ENCODE results near the gene SSBP3.

GRCh38 chr1:54439550-54440223, 33.5 kb upstream of the SSBP3 start:
- TF ChIP-seq RFX5 (IDR thresholded peaks at IDR 0.05; ENCODE audit: low read length) (no peak), GATA2 (CRISPR knock-in tag; IDR thresholded peaks at IDR 0.05) (no peak), FOSL2 (IDR thresholded peaks at IDR 0.05; ENCODE audit: borderline replicate concordance, low read depth) (no peak), CTCF (IDR thresholded peaks at IDR 0.05) (no peak), REST (IDR thresholded peaks at IDR 0.05; ENCODE audit: low read depth, low read length) (no peak), TAF1 (IDR thresholded peaks at IDR 0.05; ENCODE audit: borderline replicate concordance, low read depth, low read length) (no peak), SMC3 (IDR thresholded peaks at IDR 0.05; ENCODE audit: low read depth, low read length) (no peak), POLR2AphosphoS5 (IDR thresholded peaks at IDR 0.05; ENCODE audit: low read depth, low read length) (no peak), NFIC (IDR thresholded peaks at IDR 0.05; ENCODE audit: borderline replicate concordance) (no peak), RAD21 (IDR thresholded peaks at IDR 0.05; ENCODE audit: low read length) (no peak), YY1 (IDR thresholded peaks at IDR 0.05; ENCODE audit: low read depth) (no peak), USF1 (IDR thresholded peaks at IDR 0.05; ENCODE audit: borderline replicate concordance, low read depth) (peak; percentile 61; the same call in 1 of the 2 replicates)
